Heart right ventricle (tissue), 16 donors: ENCODE measurements around the gene FUCA2. TPM values are rescaled to one million over a fixed set of nuclear protein-coding genes. Genes with fewer than 3 reads are reported as not detected.
A peak's percentile ranks its signal among the peaks of the same experiment; 100 is the strongest.

Experiments
- ATAC-seq, 8 donors: fragments of 200-7000 bp; cut with Tn5 transposase; one replicate each; pipeline ENCODE4 v1.9.1; 2020; ENCODE audit warnings: mild to moderate bottlenecking in 8 of 8, moderate library complexity in 8 of 8, moderate number of reproducible peaks in 1 of 8
- DNase-seq, 2 donors: peaks; one replicate each; pipeline ENCODE4 v3.0.0-alpha.2; 2020
- H3K27ac ChIP-seq, 10 donors: fragments of 200-600 bp; sonication (generic) in 2 of 10; one replicate each; pipeline versions ENCODE4 v1.5.0 to v1.8.0; 2020 to 2022; ENCODE audit warnings: mild to moderate bottlenecking in 3 of 10
- H3K27me3 ChIP-seq, 7 donors: fragments of 200-600 bp; one replicate each; pipeline ENCODE4 v1.8.0; 2021 to 2022; ENCODE audit warnings: mild to moderate bottlenecking in 2 of 7
- H3K36me3 ChIP-seq, 9 donors: fragments of 200-600 bp; sonication (generic) in 1 of 9; one replicate each; pipeline versions ENCODE4 v1.5.0 to v1.8.0; 2020 to 2022; ENCODE audit warnings: mild to moderate bottlenecking in 2 of 9
- H3K4me1 ChIP-seq, 9 donors: fragments of 200-600 bp; sonication (generic) in 1 of 9; one replicate each; pipeline versions ENCODE4 v1.5.0 to v1.8.0; 2020 to 2022; ENCODE audit warnings: mild to moderate bottlenecking in 4 of 9
- H3K4me3 ChIP-seq, 10 donors: fragments of 200-600 bp; sonication (generic) in 2 of 10; one replicate each; pipeline versions ENCODE4 v1.5.0 to v1.8.0; 2020 to 2022; ENCODE audit warnings: mild to moderate bottlenecking in 7 of 10, moderate library complexity in 2 of 10
- H3K9me3 ChIP-seq, 11 donors: fragments of 200-600 bp in 10 of 11; sonication (generic) in 2 of 11; one replicate each; pipeline versions ENCODE4 v1.5.0 to v1.8.0; 2013 to 2022; ENCODE audit warnings: mild to moderate bottlenecking in 2 of 11, control low read depth in 1 of 11, moderate library complexity in 1 of 11
- CTCF ChIP-seq, 9 donors: fragments of 200-600 bp; sonication (generic) in 2 of 9; IDR thresholded peaks; one replicate each; pipeline versions ENCODE4 v1.5.0 to v1.8.0; 2021 to 2022; ENCODE audit warnings: antibody characterized with exemption in 9 of 9, mild to moderate bottlenecking in 5 of 9, moderate library complexity in 1 of 9
- WGBS, 2 donors: extraction: QIAGEN DNeasy Blood & Tissue Kit; methylation state at CpG; one replicate each; pipeline ENCODE4 v1.1.7; 2013; ENCODE audit warnings: inconsistent platforms in 1 of 2; 5-methylcytosine and 5-hydroxymethylcytosine counted together
- intact Hi-C, 10 donors: fragments of 100-400 bp; cut with DNase I; formaldehyde crosslinking; loops; one replicate each; pipeline versions ENCODE4 v1.11.1 to v1.14.2; 2022
- polyA plus RNA-seq, 2 donors: library from polyadenylated mRNA; stranded (reverse); fragments of 200-250 nt; gene quantifications; one replicate each; pipeline ENCODE4 v1.2.3, GENCODE V29; 2013
- total RNA-seq, 10 donors: library from RNA; stranded (reverse); fragmentation: NEBNext Ultra II Directional in 3 of 10; extraction: Animal tissue kit (Norgen Biotek cat#: 25700) in 3 of 10; gene quantifications; one replicate each; pipeline versions ENCODE4 v1.2.1 to v1.2.4, GENCODE V29; 2021 to 2023
- donor health status: Arrhythmogenic right ventricular cardiomyopathy.
- donor health status: ischemic (EF 13 %, LVEDD 7.1; RV severe dilation, severe dysfunction).
- donor health status: healthy with polysubstance abuse.
- donor health status: DM: no; HTN: yes; CAD: no.
- donor health status: DM: no; HTN: no; CAD: no.
- donor health status: ischemic (EF 25% LVEDD 6.9; RV normal size, moderate dysfunction).
- donor health status: ischemic (EF 25% LVEDD 5.7; RV mildly dilated, moderate dysfunction).
- donor health status: healthy.
- donor health status: DM: yes; HTN: yes; CAD: no.
- donor health status: Ischemic cardiomyopathy.
- donor health status: ischemic (EF 35%, LVEDD 5.7; RV mildly dilated, moderate dysfunction).
- donor health status: nonischemic (EF 11% LVEDD 7.7; RV severe dilation, severe dysfunction).
- donor health status: DM: yes; HTN: yes; CAD: no.
- donor health status: PGD.
- donor health status: ischemic (EF 29% LVEDD 5.4; RV normal size, mild dysfunction).
- donor health status: nonischemic (EF 23%, LVEDD 6.1; RV moderate dilation, normal function).

FUCA2 gene
- total and polyA plus RNA-seq, 12 donors, result 24.1 to 63.4 (median 40.1) TPM

GRCh38 chr6:143468026-143468425 lies 43.5 kb downstream of the FUCA2 start:
- Histone ChIP-seq H3K4me3 (no peak overlapping the region), H3K27ac (no peak overlapping the region), H3K9me3 (no peaks in the 10 kb centered on the region), H3K4me1 (no peaks in the 10 kb centered on the region), H3K27me3 (no peaks in the 10 kb centered on the region), H3K36me3 (peaks cover 0 to 70% (median 10%) of the 10 kb centered on the region in 9 donors)
- intact Hi-C loops, result no loop called here
- TF ChIP-seq CTCF (IDR thresholded peaks at IDR 0.05), result no peak
- DNase-seq (no peak), ATAC-seq (no peak)

GRCh38 chr6:143465546-143465945 lies 46.0 kb downstream of the FUCA2 start:
- Histone ChIP-seq H3K4me1 (no peaks in the 10 kb centered on the region), H3K36me3 (peaks cover 0 to 71% (median 10%) of the 10 kb centered on the region in 9 donors), H3K4me3 (no peak overlapping the region), H3K27me3 (no peaks in the 10 kb centered on the region), H3K27ac (no peak overlapping the region), H3K9me3 (no peaks in the 10 kb centered on the region)
- 55 to 68% methylated on average over 2 of the region's 2 CpGs for WGBS, 2 donors
- intact Hi-C loops, result no loop called here
- ATAC-seq (no peak), DNase-seq (no peak)
- TF ChIP-seq CTCF (IDR thresholded peaks at IDR 0.05), result no peak

GRCh38 chr6:143457563-143458359 lies 53.8 kb downstream of the FUCA2 start:
- ATAC-seq (no peak), DNase-seq (no peak)
- H3K36me3 ChIP-seq, result peaks cover 0 to 47% (median 0%) of the 10 kb centered on the region in 9 donors
- H3K9me3 ChIP-seq, result no peaks in the 10 kb centered on the region
- no peak overlapping the region for H3K4me3 ChIP-seq
- intact Hi-C loops, result no loop called here
- TF ChIP-seq CTCF (IDR thresholded peaks at IDR 0.05), result no peak
- H3K27ac ChIP-seq, result no peak overlapping the region
- WGBS, 2 donors, result 94 to 97% methylated on average over 2 of the region's 2 CpGs
- H3K27me3 ChIP-seq, result no peaks in the 10 kb centered on the region
- H3K4me1 ChIP-seq, result peaks cover 0 to 5% (median 0%) of the 10 kb centered on the region in 9 donors

GRCh38 chr6:143451531-143451930 lies 60.0 kb downstream of the FUCA2 start:
- Histone ChIP-seq H3K9me3 (no peaks in the 10 kb centered on the region), H3K4me1 (peaks cover 3 to 29% (median 22%) of the 10 kb centered on the region in 9 donors), H3K27ac (peak overlapping the region in 6 of 10 donors; percentile 68 to 84 (median 78)), H3K36me3 (peaks cover 0 to 12% (median 0%) of the 10 kb centered on the region in 9 donors), H3K4me3 (peak overlapping the region; percentile 54 to 86 (median 70)), H3K27me3 (no peaks in the 10 kb centered on the region)
- TF ChIP-seq CTCF (IDR thresholded peaks at IDR 0.05), result no peak
- WGBS, 2 donors, result 38 to 39% methylated on average over 4 of the region's 4 CpGs
- intact Hi-C loops, result no loop called here
- no peak for DNase-seq
- ATAC-seq, result no peak
